Parathyroid adenoma (tissue), 2 donors: Measurements from ENCODE around the gene LANCL2.
A peak's percentile ranks its signal among the peaks of the same experiment; 100 is the strongest.

Source experiments
- H2AFZ ChIP-seq: fragments of 300-600 bp; sonication (generic); one replicate; pipeline ENCODE4 v1.7.0; 2017; ENCODE audit warnings: antibody characterized with exemption, mild to moderate bottlenecking
- H3K27ac ChIP-seq: fragments of 300-600 bp; sonication (generic); one replicate; pipeline ENCODE4 v1.7.0; 2017
- H3K27me3 ChIP-seq: fragments of 300-600 bp; sonication (generic); one replicate; pipeline ENCODE4 v1.7.0; 2017; ENCODE audit warnings: low read length; ENCODE audit not compliant: control insufficient read depth, insufficient read depth
- H3K36me3 ChIP-seq: fragments of 300-600 bp; sonication (generic); one replicate; pipeline ENCODE4 v1.7.0; 2017; ENCODE audit warnings: low read length; ENCODE audit not compliant: control insufficient read depth, insufficient read depth
- H3K4me1 ChIP-seq: fragments of 300-600 bp; sonication (generic); one replicate; pipeline ENCODE4 v1.7.0; 2017; ENCODE audit warnings: control low read depth
- H3K4me2 ChIP-seq: fragments of 300-600 bp; sonication (generic); one replicate; pipeline ENCODE4 v1.7.0; 2017; ENCODE audit warnings: low read length
- H3K4me3 ChIP-seq: fragments of 300-600 bp; sonication (generic); one replicate; pipeline ENCODE4 v1.7.0; 2017; ENCODE audit warnings: low read depth, low read length
- H3K79me2 ChIP-seq: fragments of 300-600 bp; sonication (generic); one replicate; pipeline ENCODE4 v1.7.0; 2017; ENCODE audit warnings: control low read depth
- H3K9ac ChIP-seq: fragments of 300-600 bp; sonication (generic); one replicate; pipeline ENCODE4 v1.7.0; 2017; ENCODE audit warnings: mild to moderate bottlenecking
- H3K9me3 ChIP-seq: fragments of 300-600 bp; sonication (generic); one replicate; pipeline ENCODE4 v1.7.0; 2017; ENCODE audit warnings: low read length; ENCODE audit not compliant: control insufficient read depth
- TF ChIP-seq, protein P1 (sequence below): fragments of 300-600 bp; sonication (generic); IDR thresholded peaks from one replicate; pipeline ENCODE4 v1.7.0; 2017; ENCODE audit warnings: antibody characterized with exemption, mild to moderate bottlenecking
- donor health status: primary hyperparathyroidism.

Gene LANCL2

DNA sequence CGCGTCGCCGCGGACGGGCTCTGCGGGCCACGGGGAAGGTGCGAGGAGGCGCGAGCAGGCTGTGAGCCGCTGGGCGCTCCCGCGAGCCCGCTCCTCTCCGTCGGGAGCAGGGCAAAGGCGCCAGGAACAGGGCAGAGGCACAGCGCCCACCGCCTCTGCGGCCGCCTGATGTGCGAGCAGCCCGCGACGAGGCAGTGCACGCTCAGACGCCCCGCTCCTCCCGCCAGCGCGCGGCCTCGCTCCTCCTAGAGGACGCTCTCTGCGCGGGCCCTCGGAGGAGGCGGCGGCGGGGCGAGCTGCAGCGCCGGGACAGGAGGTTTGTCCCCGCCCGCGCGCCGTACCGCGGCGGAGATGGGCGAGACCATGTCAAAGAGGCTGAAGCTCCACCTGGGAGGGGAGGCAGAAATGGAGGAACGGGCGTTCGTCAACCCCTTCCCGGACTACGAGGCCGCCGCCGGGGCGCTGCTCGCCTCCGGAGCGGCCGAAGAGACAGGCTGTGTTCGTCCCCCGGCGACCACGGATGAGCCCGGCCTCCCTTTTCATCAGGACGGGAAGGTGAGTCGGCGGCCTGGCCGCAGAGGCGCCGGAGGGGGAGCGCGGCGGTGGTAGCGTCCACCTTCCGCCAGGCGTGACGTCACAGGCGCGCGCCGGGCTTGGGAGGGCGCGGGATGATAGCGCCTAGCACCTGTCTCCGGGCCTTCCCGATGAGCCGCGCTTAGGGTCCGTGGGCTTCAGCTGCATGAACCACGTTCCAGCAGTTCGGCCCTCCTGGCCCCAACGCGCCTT is 731 bp downstream of the LANCL2 start:
- Histone ChIP-seq H3K4me3 (peak overlapping the region; percentile 93), H3K27ac (peak overlapping the region; percentile 99), H3K36me3 (no peaks in the 10 kb centered on the region), H2AFZ (peak overlapping the region; percentile 100), H3K27me3 (no peaks in the 10 kb centered on the region), H3K9me3 (no peaks in the 10 kb centered on the region), H3K4me2 (peak overlapping the region; percentile 96), H3K79me2 (peaks cover 21% of the 10 kb centered on the region), H3K4me1 (peaks cover 10% of the 10 kb centered on the region), H3K9ac (peak overlapping the region; percentile 99)
- TF ChIP-seq, protein P1, sequence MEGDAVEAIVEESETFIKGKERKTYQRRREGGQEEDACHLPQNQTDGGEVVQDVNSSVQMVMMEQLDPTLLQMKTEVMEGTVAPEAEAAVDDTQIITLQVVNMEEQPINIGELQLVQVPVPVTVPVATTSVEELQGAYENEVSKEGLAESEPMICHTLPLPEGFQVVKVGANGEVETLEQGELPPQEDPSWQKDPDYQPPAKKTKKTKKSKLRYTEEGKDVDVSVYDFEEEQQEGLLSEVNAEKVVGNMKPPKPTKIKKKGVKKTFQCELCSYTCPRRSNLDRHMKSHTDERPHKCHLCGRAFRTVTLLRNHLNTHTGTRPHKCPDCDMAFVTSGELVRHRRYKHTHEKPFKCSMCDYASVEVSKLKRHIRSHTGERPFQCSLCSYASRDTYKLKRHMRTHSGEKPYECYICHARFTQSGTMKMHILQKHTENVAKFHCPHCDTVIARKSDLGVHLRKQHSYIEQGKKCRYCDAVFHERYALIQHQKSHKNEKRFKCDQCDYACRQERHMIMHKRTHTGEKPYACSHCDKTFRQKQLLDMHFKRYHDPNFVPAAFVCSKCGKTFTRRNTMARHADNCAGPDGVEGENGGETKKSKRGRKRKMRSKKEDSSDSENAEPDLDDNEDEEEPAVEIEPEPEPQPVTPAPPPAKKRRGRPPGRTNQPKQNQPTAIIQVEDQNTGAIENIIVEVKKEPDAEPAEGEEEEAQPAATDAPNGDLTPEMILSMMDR: peak; percentile 39

DNA sequence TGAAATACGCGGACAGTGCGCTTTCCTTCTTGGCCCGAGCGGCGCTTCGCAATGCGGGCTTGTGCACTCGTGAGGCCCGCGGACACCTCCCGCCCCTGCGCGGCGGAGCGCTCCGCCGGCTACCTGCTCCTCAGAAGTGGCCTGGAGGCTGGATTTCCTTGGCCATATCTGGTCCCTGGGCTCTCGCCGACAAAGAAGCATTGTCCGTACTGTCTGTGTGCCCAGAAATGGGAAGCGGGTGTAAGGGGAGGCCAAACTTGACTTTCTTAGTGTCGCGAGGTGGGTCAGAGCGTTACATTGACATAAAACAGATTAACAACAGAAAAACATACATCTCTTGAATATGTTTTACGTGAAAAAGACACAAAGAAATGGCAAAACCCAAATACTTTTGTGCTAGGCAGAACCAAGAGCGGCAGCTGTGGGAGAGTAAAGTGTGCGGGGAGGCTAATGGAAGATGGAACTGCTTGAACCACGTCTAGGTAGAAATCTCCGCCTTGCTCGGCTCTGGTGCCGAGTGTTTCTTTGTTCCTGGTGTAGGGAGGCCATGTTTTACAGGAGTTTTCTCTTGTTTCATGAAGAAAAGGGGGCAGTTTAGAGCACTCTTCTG is 1.4 kb downstream of the LANCL2 start:
- H3K36me3 ChIP-seq: no peaks in the 10 kb centered on the region
- H3K9me3 ChIP-seq: no peaks in the 10 kb centered on the region
- peak overlapping the region; percentile 93 for H3K4me3 ChIP-seq
- H3K4me1 ChIP-seq: peaks cover 10% of the 10 kb centered on the region
- H3K27ac ChIP-seq: peak overlapping the region; percentile 99
- TF ChIP-seq, protein P1: no peak
- no peaks in the 10 kb centered on the region for H3K27me3 ChIP-seq
- peak overlapping the region; percentile 99 for H3K9ac ChIP-seq
- H3K4me2 ChIP-seq: peak overlapping the region; percentile 96
- H2AFZ ChIP-seq: peak overlapping the region; percentile 100
- H3K79me2 ChIP-seq: peaks cover 24% of the 10 kb centered on the region

DNA sequence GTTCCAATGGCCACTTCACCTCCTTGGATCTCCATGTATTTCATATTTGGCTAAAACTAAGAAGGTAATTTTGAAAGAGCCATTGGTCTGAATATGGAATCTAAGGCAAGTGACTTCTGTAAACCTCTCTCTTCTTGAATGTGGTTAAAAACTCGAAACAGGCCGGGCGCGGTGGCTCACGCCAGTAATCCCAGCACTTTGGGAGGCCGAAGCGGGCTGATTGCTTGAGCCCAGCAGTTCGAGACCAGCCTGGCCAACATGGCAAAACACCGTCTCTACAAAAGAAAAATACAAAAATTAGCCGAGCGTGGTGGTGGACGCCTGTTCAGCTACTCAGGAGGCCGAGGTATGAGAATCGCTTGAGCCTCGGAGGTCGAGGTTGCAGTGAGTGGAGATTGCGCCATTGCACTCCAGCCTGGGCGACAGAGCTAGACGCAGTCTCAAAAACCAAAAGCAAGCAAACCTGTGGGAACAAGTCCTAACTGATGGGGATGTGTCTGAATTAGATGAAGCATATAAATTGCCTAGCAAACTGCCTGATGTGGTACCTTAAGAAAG is 2.2 kb downstream of the LANCL2 start:
- Histone ChIP-seq H3K27me3 (no peaks in the 10 kb centered on the region), H3K4me1 (peaks cover 10% of the 10 kb centered on the region), H3K9ac (no peak overlapping the region), H3K4me3 (peak overlapping the region; percentile 93), H3K27ac (peak overlapping the region; percentile 99), H2AFZ (peak overlapping the region; percentile 100), H3K4me2 (peak overlapping the region; percentile 96), H3K79me2 (peaks cover 24% of the 10 kb centered on the region), H3K36me3 (no peaks in the 10 kb centered on the region), H3K9me3 (no peaks in the 10 kb centered on the region)
- TF ChIP-seq, protein P1: no peak

DNA sequence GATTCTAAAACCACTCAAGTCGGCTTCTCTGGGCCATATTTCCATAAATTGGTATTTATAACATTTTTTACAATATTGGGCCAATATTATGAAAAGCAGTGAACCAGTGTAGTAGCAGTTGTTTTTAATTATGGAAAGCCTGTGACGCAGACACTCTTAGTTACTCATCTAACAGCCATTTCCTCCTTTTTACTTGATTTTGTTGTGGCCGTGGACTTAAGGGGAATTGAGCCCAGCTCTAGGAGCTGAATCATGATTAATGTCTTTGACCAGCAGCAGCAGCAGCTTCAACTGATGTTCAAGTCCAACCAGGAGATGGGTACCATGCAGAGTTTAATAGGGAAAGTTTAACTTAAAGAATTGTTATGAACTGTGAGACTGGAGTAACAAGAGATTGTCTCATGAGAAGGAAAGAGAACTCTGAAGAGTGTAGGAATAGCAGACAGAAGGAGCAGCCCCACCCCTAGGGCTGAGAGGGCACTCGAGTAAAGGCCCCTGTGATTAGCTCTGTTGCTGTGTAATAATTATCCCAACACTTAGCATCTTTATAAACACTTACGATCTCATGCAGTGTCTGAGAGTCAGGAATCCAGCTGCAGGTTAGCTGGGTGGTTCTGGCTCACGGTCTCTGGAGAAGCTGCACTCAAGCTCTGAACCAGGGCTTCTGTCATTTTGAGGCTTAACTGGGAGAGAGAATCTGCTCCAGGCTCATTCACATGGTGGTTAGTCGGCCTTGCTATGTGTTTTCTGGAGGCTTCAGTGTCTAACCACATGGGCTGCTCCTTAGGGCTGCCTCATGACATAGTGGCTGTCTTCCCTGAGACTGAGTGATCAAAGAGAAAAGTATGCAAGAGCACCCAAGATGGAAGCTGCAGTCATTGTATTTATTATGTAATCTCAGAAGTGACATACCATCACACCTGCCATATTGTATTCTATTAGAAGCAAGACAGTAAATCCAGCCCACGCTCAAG is 4.6 kb downstream of the LANCL2 start:
- H3K4me1 ChIP-seq: peaks cover 9% of the 10 kb centered on the region
- TF ChIP-seq, protein P1: no peak
- H3K79me2 ChIP-seq: peaks cover 39% of the 10 kb centered on the region
- H3K4me3 ChIP-seq: no peak overlapping the region
- no peak overlapping the region for H2AFZ ChIP-seq
- no peaks in the 10 kb centered on the region for H3K36me3 ChIP-seq
- H3K9me3 ChIP-seq: no peaks in the 10 kb centered on the region
- H3K27ac ChIP-seq: no peak overlapping the region
- H3K4me2 ChIP-seq: no peak overlapping the region
- no peak overlapping the region for H3K9ac ChIP-seq
- no peaks in the 10 kb centered on the region for H3K27me3 ChIP-seq
